K562 (cell line): Measurements from ENCODE around the gene B9D2. TPM values are rescaled to one million over a fixed set of nuclear protein-coding genes. Genes with fewer than 3 reads are reported as not detected.

Experiments used
- ATF7 ChIP-seq: fragments of 450-650 bp; IDR thresholded peaks from 2 replicates; pipeline ENCODE4 v1.7.1; 2014; ENCODE audit warnings: mild to moderate bottlenecking, moderate library complexity
- CTBP1 ChIP-seq: fragments of 450-650 bp; IDR thresholded peaks from 2 replicates; pipeline ENCODE4 v1.6.1; 2016; ENCODE audit warnings: borderline replicate concordance
- FOS ChIP-seq: IDR thresholded peaks from 3 replicates; pipeline ENCODE4 v1.6.1; 2011; ENCODE audit not compliant: insufficient read length; ENCODE audit errors: extremely low read depth
- GABPB1 ChIP-seq: sonication (generic); formaldehyde crosslinking; IDR thresholded peaks from 2 replicates; pipeline ENCODE4 v1.8.0; 2022; ENCODE audit warnings: mild to moderate bottlenecking, missing genetic modification reagents
- HCFC1 ChIP-seq: IDR thresholded peaks from 2 replicates; pipeline ENCODE4 v1.6.1; 2012; ENCODE audit warnings: low read depth, low read length, improper control_type of control experiment
- HMGN3 ChIP-seq: IDR thresholded peaks from 2 replicates; pipeline ENCODE4 v1.6.1; 2011; ENCODE audit warnings: borderline replicate concordance, low read depth, mild to moderate bottlenecking, mixed read lengths, low read length; ENCODE audit not compliant: insufficient read length; ENCODE audit errors: extremely low read depth
- MYC ChIP-seq, 2 experiments: fragments of 250-450 bp in 1 of 2; sonication (Bioruptor Pico) in 1 of 2; IDR thresholded peaks; 2 replicates each; pipeline versions ENCODE4 v1.5.1 to v1.6.1; 2012 to 2021; ENCODE audit warnings: low read depth in 2 of 2, borderline replicate concordance in 1 of 2, improper control_type of control experiment in 1 of 2, low read length in 1 of 2, mild to moderate bottlenecking in 1 of 2, moderate library complexity in 1 of 2
- OTX1 ChIP-seq: fragments of 450-650 bp; formaldehyde crosslinking; IDR thresholded peaks from 2 replicates; pipeline ENCODE4 v1.4.0; 2022; ENCODE audit warnings: mild to moderate bottlenecking
- POLR2A ChIP-seq: fragments of 450-650 bp; conservative IDR thresholded peaks from 2 replicates; pipeline ENCODE4 v1.6.1; 2016
- RAD51 ChIP-seq: fragments of 450-650 bp; IDR thresholded peaks from 2 replicates; pipeline ENCODE4 v1.7.1; 2016; ENCODE audit warnings: low read depth, mild to moderate bottlenecking, borderline replicate concordance
- RBFOX2 ChIP-seq: fragments of 200-400 bp; formaldehyde crosslinking; IDR thresholded peaks from 2 replicates; pipeline ENCODE4 v1.6.1; 2017; ENCODE audit warnings: low read depth, mild to moderate bottlenecking, low read length, moderate library complexity
- SRF ChIP-seq, 2 experiments: fragments of 250-450, 450-650 bp in 1 of 2; sonication (Bioruptor Pico) in 1 of 2; sonication (generic) in 1 of 2; formaldehyde crosslinking; IDR thresholded peaks; 2 replicates each; pipeline versions ENCODE4 v1.5.0 to v1.5.1; 2020 to 2022; ENCODE audit warnings: mild to moderate bottlenecking in 1 of 2, missing genetic modification reagents in 1 of 2
- TAF9B ChIP-seq: fragments of 450-650 bp; IDR thresholded peaks from 2 replicates; pipeline ENCODE4 v1.6.1; 2018; ENCODE audit warnings: mild to moderate bottlenecking; ENCODE audit not compliant: partially characterized antibody
- ZNF143 ChIP-seq: sonication (generic); formaldehyde crosslinking; IDR thresholded peaks from 2 replicates; pipeline ENCODE4 v1.9.0; 2022; ENCODE audit warnings: mild to moderate bottlenecking, missing genetic modification reagents
- ZNF174 ChIP-seq: fragments of 250-450 bp; sonication (Bioruptor Pico); IDR thresholded peaks from 2 replicates; pipeline ENCODE4 v1.4.0; 2020; ENCODE audit warnings: mild to moderate bottlenecking
- ZNF239 ChIP-seq: fragments of 250-450 bp; sonication (Bioruptor Pico); IDR thresholded peaks from 2 replicates; pipeline ENCODE4 v1.4.0; 2020; ENCODE audit warnings: mild to moderate bottlenecking
- ZNF695 ChIP-seq: fragments of 450-650 bp; formaldehyde crosslinking; IDR thresholded peaks from 2 replicates; pipeline ENCODE4 v1.4.0; 2020; ENCODE audit warnings: mild to moderate bottlenecking, moderate library complexity
- polyA plus RNA-seq, 8 experiments: library from polyadenylated mRNA; depleted of rRNA in 4 of 8; stranded (reverse) in 5 of 8; unstranded in 3 of 8; fragments of >200 nt; fragmentation: Nextera tagmentation in 2 of 8; fragmentation: Illumina TruSeq in 1 of 8; extraction: Ambion mirVana in 2 of 8; extraction: Trizol in 1 of 8; gene quantifications; 2 replicates each; pipeline versions ENCODE4 v1.2.1 to v1.2.3, GENCODE V29; 2011 to 2014; ENCODE audit warnings: inconsistent platforms in 1 of 8, missing spikeins in 1 of 8
- total RNA-seq, 7 experiments: library from RNA; depleted of rRNA in 6 of 7; stranded (reverse); fragments of >200 nt in 6 of 7; fragmentation: Illumina TruSeq in 2 of 7; extraction: Trizol in 2 of 7; gene quantifications; 2 replicates each; pipeline versions ENCODE4 v1.2.1 to v1.2.3, GENCODE V29; 2011 to 2021; ENCODE audit warnings: low replicate concordance in 1 of 7
- TF ChIP-seq, protein P1 (sequence below): sonication (generic); formaldehyde crosslinking; IDR thresholded peaks from 2 replicates; pipeline ENCODE4 v1.8.0; 2022; ENCODE audit warnings: mild to moderate bottlenecking, missing genetic modification reagents
- TF ChIP-seq, protein P2 (sequence below): fragments of 450-650 bp; formaldehyde crosslinking; IDR thresholded peaks from 2 replicates; pipeline ENCODE4 v1.4.0; 2022; ENCODE audit warnings: missing genetic modification characterization
- TF ChIP-seq, protein P3 (sequence below), 3 experiments: IDR thresholded peaks in 2 of 3; conservative IDR thresholded peaks in 1 of 3; 2 replicates each; pipeline ENCODE4 v1.5.1; 2011 to 2012; ENCODE audit warnings: low read length in 3 of 3, mild to moderate bottlenecking in 3 of 3, control low read depth in 2 of 3, improper control_type of control experiment in 1 of 3, inconsistent platforms in 1 of 3, low read depth in 1 of 3, mixed read lengths in 1 of 3, moderate library complexity in 1 of 3; ENCODE audit not compliant: insufficient read depth in 2 of 3

Gene B9D2
- total and polyA plus RNA-seq, 9 of the 15 experiments (the other 6 are each of a cell fraction or from before 2014, with no cell fraction given) = 0.83 to 6.9 (median 2.8) TPM

DNA sequence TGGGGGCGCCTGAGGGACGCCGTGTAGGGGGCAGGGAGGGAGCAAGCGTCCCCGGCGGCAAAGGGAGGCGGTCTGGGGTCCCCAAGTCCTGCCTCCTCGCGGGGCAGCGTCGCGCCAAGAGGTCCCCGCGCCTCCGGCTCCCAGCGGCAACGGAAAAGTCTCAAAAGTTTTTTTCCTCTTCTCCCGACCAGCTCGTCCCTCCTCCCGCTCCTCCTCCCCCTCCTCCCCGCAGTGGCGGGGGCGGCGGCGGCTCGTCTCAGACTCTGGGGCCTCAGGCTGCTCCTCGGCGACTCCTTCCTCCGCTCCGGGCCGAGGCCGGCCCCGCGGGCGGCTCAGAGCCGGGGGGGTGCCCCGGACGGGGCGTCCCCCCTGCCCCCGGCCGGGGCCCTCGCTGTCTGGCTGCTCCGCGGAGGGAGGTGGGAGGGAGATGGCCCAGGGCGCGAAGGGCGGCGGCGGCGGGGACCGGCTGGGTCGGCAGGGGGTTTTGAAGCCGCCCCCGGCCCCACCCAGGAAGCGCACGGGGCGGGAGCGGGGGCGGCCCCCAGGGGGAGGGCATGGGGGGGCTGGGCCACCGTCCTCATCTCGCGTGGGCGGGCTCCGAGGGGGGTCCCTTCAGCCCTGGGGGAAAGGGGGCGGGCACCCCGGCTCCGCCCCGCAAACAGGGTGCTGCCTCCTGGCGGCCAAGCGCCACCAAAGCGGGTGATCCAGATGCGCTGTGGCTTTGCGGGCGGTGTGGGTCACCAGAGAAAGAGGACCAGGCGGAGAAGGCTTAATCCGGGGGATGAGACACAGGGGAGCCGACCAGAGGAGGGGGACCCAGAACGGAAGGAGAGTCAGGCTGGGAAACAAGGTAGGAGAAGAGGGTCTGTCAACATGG, 10.2 kb downstream of the B9D2 start, which contains the start of gene TGFB1 (continued):
- TF ChIP-seq, protein P1, sequence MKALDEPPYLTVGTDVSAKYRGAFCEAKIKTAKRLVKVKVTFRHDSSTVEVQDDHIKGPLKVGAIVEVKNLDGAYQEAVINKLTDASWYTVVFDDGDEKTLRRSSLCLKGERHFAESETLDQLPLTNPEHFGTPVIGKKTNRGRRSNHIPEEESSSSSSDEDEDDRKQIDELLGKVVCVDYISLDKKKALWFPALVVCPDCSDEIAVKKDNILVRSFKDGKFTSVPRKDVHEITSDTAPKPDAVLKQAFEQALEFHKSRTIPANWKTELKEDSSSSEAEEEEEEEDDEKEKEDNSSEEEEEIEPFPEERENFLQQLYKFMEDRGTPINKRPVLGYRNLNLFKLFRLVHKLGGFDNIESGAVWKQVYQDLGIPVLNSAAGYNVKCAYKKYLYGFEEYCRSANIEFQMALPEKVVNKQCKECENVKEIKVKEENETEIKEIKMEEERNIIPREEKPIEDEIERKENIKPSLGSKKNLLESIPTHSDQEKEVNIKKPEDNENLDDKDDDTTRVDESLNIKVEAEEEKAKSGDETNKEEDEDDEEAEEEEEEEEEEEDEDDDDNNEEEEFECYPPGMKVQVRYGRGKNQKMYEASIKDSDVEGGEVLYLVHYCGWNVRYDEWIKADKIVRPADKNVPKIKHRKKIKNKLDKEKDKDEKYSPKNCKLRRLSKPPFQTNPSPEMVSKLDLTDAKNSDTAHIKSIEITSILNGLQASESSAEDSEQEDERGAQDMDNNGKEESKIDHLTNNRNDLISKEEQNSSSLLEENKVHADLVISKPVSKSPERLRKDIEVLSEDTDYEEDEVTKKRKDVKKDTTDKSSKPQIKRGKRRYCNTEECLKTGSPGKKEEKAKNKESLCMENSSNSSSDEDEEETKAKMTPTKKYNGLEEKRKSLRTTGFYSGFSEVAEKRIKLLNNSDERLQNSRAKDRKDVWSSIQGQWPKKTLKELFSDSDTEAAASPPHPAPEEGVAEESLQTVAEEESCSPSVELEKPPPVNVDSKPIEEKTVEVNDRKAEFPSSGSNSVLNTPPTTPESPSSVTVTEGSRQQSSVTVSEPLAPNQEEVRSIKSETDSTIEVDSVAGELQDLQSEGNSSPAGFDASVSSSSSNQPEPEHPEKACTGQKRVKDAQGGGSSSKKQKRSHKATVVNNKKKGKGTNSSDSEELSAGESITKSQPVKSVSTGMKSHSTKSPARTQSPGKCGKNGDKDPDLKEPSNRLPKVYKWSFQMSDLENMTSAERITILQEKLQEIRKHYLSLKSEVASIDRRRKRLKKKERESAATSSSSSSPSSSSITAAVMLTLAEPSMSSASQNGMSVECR (CRISPR knock-in tag) = no peak
- TF ChIP-seq FOS (no peak), POLR2A (peak; percentile 58), OTX1 (CRISPR knock-in tag) (peak; percentile 63; the same call in 1 of the 2 replicates), ZNF174 (no peak), RBFOX2 (peak; percentile 76), ZNF695 (CRISPR knock-in tag) (no peak), SRF (CRISPR knock-in tag; IDR thresholded peaks at IDR 0.05) (no peak; a peak in 1 of 4 replicates), GABPB1 (CRISPR knock-in tag) (no peak; the same call in none of the 2 replicates), ATF7 (no peak; the same call in 1 of the 2 replicates), ZNF143 (CRISPR knock-in tag) (no peak), RAD51 (no peak), HMGN3 (peak; percentile 82), TAF9B (no peak), HCFC1 (no peak), ZNF239 (CRISPR knock-in tag) (no peak), MYC (IDR thresholded peaks at IDR 0.05; ENCODE audit: low read depth, low read length) (peak; percentile 53; the same call in 1 of the 2 replicates), MYC (CRISPR knock-in tag; IDR thresholded peaks at IDR 0.05; ENCODE audit: borderline replicate concordance, low read depth) (no peak), CTBP1 (no peak)
- TF ChIP-seq, protein P2, sequence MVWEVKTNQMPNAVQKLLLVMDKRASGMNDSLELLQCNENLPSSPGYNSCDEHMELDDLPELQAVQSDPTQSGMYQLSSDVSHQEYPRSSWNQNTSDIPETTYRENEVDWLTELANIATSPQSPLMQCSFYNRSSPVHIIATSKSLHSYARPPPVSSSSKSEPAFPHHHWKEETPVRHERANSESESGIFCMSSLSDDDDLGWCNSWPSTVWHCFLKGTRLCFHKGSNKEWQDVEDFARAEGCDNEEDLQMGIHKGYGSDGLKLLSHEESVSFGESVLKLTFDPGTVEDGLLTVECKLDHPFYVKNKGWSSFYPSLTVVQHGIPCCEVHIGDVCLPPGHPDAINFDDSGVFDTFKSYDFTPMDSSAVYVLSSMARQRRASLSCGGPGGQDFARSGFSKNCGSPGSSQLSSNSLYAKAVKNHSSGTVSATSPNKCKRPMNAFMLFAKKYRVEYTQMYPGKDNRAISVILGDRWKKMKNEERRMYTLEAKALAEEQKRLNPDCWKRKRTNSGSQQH = peak; percentile 63; the same call in 1 of the 2 replicates
- TF ChIP-seq, protein P3, sequence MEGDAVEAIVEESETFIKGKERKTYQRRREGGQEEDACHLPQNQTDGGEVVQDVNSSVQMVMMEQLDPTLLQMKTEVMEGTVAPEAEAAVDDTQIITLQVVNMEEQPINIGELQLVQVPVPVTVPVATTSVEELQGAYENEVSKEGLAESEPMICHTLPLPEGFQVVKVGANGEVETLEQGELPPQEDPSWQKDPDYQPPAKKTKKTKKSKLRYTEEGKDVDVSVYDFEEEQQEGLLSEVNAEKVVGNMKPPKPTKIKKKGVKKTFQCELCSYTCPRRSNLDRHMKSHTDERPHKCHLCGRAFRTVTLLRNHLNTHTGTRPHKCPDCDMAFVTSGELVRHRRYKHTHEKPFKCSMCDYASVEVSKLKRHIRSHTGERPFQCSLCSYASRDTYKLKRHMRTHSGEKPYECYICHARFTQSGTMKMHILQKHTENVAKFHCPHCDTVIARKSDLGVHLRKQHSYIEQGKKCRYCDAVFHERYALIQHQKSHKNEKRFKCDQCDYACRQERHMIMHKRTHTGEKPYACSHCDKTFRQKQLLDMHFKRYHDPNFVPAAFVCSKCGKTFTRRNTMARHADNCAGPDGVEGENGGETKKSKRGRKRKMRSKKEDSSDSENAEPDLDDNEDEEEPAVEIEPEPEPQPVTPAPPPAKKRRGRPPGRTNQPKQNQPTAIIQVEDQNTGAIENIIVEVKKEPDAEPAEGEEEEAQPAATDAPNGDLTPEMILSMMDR (IDR thresholded peaks at IDR 0.05 in 2 of 3, conservative IDR thresholded peaks at IDR 0.05 in 1 of 3; ENCODE audit: insufficient read depth in 2 of 3, low read depth in 1 of 3, low read length in 3 of 3) = peak; percentile 83 to 94 (median 93)
